Heart right ventricle (tissue), 16 donors: Measurements from ENCODE around the gene ADPRH. TPM values are rescaled to one million over a fixed set of nuclear protein-coding genes. Genes with fewer than 3 reads are reported as not detected.

ENCODE experiments used
- ATAC-seq, 8 donors: fragments of 200-7000 bp; cut with Tn5 transposase; one replicate each; pipeline ENCODE4 v1.9.1; 2020; ENCODE audit warnings: mild to moderate bottlenecking in 8 of 8, moderate library complexity in 8 of 8, moderate number of reproducible peaks in 1 of 8
- DNase-seq, 2 donors: peaks; one replicate each; pipeline ENCODE4 v3.0.0-alpha.2; 2020
- H3K27ac ChIP-seq, 10 donors: fragments of 200-600 bp; sonication (generic) in 2 of 10; one replicate each; pipeline versions ENCODE4 v1.5.0 to v1.8.0; 2020 to 2022; ENCODE audit warnings: mild to moderate bottlenecking in 3 of 10
- H3K27me3 ChIP-seq, 7 donors: fragments of 200-600 bp; one replicate each; pipeline ENCODE4 v1.8.0; 2021 to 2022; ENCODE audit warnings: mild to moderate bottlenecking in 2 of 7
- H3K36me3 ChIP-seq, 9 donors: fragments of 200-600 bp; sonication (generic) in 1 of 9; one replicate each; pipeline versions ENCODE4 v1.5.0 to v1.8.0; 2020 to 2022; ENCODE audit warnings: mild to moderate bottlenecking in 2 of 9
- H3K4me1 ChIP-seq, 9 donors: fragments of 200-600 bp; sonication (generic) in 1 of 9; one replicate each; pipeline versions ENCODE4 v1.5.0 to v1.8.0; 2020 to 2022; ENCODE audit warnings: mild to moderate bottlenecking in 4 of 9
- H3K4me3 ChIP-seq, 10 donors: fragments of 200-600 bp; sonication (generic) in 2 of 10; one replicate each; pipeline versions ENCODE4 v1.5.0 to v1.8.0; 2020 to 2022; ENCODE audit warnings: mild to moderate bottlenecking in 7 of 10, moderate library complexity in 2 of 10
- H3K9me3 ChIP-seq, 11 donors: fragments of 200-600 bp in 10 of 11; sonication (generic) in 2 of 11; one replicate each; pipeline versions ENCODE4 v1.5.0 to v1.8.0; 2013 to 2022; ENCODE audit warnings: mild to moderate bottlenecking in 2 of 11, control low read depth in 1 of 11, moderate library complexity in 1 of 11
- WGBS, 2 donors: extraction: QIAGEN DNeasy Blood & Tissue Kit; methylation state at CpG; one replicate each; pipeline ENCODE4 v1.1.7; 2013; ENCODE audit warnings: inconsistent platforms in 1 of 2; 5-methylcytosine and 5-hydroxymethylcytosine counted together
- intact Hi-C, 10 donors: fragments of 100-400 bp; cut with DNase I; formaldehyde crosslinking; loops; one replicate each; pipeline versions ENCODE4 v1.11.1 to v1.14.2; 2022
- polyA plus RNA-seq, 2 donors: library from polyadenylated mRNA; stranded (reverse); fragments of 200-250 nt; gene quantifications; one replicate each; pipeline ENCODE4 v1.2.3, GENCODE V29; 2013
- total RNA-seq, 10 donors: library from RNA; stranded (reverse); fragmentation: NEBNext Ultra II Directional in 3 of 10; extraction: Animal tissue kit (Norgen Biotek cat#: 25700) in 3 of 10; gene quantifications; one replicate each; pipeline versions ENCODE4 v1.2.1 to v1.2.4, GENCODE V29; 2021 to 2023
- TF ChIP-seq, protein P1 (sequence below), 9 donors: fragments of 200-600 bp; sonication (generic) in 2 of 9; IDR thresholded peaks; one replicate each; pipeline versions ENCODE4 v1.5.0 to v1.8.0; 2021 to 2022; ENCODE audit warnings: antibody characterized with exemption in 9 of 9, mild to moderate bottlenecking in 5 of 9, moderate library complexity in 1 of 9
- donor health status: Arrhythmogenic right ventricular cardiomyopathy.
- donor health status: ischemic (EF 13 %, LVEDD 7.1; RV severe dilation, severe dysfunction).
- donor health status: healthy with polysubstance abuse.
- donor health status: DM: no; HTN: yes; CAD: no.
- donor health status: DM: no; HTN: no; CAD: no.
- donor health status: ischemic (EF 25% LVEDD 6.9; RV normal size, moderate dysfunction).
- donor health status: ischemic (EF 25% LVEDD 5.7; RV mildly dilated, moderate dysfunction).
- donor health status: healthy.
- donor health status: DM: yes; HTN: yes; CAD: no.
- donor health status: Ischemic cardiomyopathy.
- donor health status: ischemic (EF 35%, LVEDD 5.7; RV mildly dilated, moderate dysfunction).
- donor health status: nonischemic (EF 11% LVEDD 7.7; RV severe dilation, severe dysfunction).
- donor health status: DM: yes; HTN: yes; CAD: no.
- donor health status: PGD.
- donor health status: ischemic (EF 29% LVEDD 5.4; RV normal size, mild dysfunction).
- donor health status: nonischemic (EF 23%, LVEDD 6.1; RV moderate dilation, normal function).

ADPRH gene
- total and polyA plus RNA-seq, 12 donors: 5.6 to 16.9 (median 10.5) TPM

GRCh38 chr3:119598410-119599098 is 19.3 kb downstream of the ADPRH start:
- Histone ChIP-seq H3K9me3 (no peaks in the 10 kb centered on the region), H3K4me3 (no peak overlapping the region), H3K4me1 (peaks cover 6 to 77% (median 56%) of the 10 kb centered on the region in 9 donors), H3K27ac (peak overlapping the region in 9 of 10 donors; percentile 65 to 90 (median 77)), H3K27me3 (no peaks in the 10 kb centered on the region), H3K36me3 (no peaks in the 10 kb centered on the region)
- 72 to 82% methylated on average over 1 of the region's 1 CpG for WGBS, 2 donors
- intact Hi-C loops: loop anchor here in 8 of 10 donors (5.0 to 10.0 kb wide), 6 partner anchors 34 to 84 kb away; partner anchors contain the start of gene COX17 (in 2 of the 8)
- ATAC-seq: no peak
- no peak for DNase-seq
- TF ChIP-seq, protein P1, sequence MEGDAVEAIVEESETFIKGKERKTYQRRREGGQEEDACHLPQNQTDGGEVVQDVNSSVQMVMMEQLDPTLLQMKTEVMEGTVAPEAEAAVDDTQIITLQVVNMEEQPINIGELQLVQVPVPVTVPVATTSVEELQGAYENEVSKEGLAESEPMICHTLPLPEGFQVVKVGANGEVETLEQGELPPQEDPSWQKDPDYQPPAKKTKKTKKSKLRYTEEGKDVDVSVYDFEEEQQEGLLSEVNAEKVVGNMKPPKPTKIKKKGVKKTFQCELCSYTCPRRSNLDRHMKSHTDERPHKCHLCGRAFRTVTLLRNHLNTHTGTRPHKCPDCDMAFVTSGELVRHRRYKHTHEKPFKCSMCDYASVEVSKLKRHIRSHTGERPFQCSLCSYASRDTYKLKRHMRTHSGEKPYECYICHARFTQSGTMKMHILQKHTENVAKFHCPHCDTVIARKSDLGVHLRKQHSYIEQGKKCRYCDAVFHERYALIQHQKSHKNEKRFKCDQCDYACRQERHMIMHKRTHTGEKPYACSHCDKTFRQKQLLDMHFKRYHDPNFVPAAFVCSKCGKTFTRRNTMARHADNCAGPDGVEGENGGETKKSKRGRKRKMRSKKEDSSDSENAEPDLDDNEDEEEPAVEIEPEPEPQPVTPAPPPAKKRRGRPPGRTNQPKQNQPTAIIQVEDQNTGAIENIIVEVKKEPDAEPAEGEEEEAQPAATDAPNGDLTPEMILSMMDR (IDR thresholded peaks at IDR 0.05): no peak

DNA sequence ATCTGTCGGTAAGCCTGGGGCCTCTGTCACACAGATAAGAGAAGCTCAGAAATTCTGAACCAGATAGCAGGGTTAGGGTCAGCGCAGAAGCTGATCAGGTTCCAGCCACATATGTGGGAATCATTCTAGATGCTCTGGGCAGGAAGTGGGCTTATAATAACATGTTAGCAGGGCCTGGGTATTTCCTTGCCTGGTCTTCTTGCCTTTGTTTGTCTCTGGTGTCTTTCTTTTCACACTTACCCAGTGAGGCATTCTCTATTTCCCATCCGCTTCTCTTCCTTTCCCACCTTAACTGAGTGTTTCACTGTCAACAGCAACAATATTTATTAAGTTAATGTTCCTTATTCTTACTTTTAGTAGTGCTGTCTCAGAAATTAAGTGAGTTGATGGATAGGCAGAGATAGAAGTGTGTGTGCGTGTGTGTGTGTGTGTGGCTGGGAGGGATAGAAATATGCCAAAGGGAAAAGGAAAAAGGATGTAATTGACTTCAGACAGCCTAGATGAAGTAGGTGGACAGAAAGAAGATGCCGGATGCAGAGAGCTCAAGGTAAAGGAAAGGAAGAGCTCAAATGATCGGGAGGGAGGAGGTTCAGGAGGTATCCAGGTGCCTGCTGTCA is 20.4 kb downstream of the ADPRH start:
- intact Hi-C loops: loop anchor here in 8 of 10 donors (5.0 to 10.0 kb wide), 6 partner anchors 33 to 83 kb away; partner anchors contain the start of gene COX17 (in 2 of the 8)
- H3K27ac ChIP-seq: peak overlapping the region in 9 of 10 donors; percentile 22 to 90 (median 75)
- DNase-seq (no peak), ATAC-seq (no peak)
- peaks cover 6 to 77% (median 61%) of the 10 kb centered on the region in 9 donors for H3K4me1 ChIP-seq
- H3K9me3 ChIP-seq: no peaks in the 10 kb centered on the region
- no peak overlapping the region for H3K4me3 ChIP-seq
- H3K36me3 ChIP-seq: no peaks in the 10 kb centered on the region
- TF ChIP-seq, protein P1 (IDR thresholded peaks at IDR 0.05): no peak
- H3K27me3 ChIP-seq: no peaks in the 10 kb centered on the region
- WGBS, 2 donors: 78 to 80% methylated on average over 6 of the region's 6 CpGs

GRCh38 chr3:119600732-119601131 is 21.4 kb downstream of the ADPRH start:
- Histone ChIP-seq H3K4me3 (no peak overlapping the region), H3K27ac (peak overlapping the region in 9 of 10 donors; percentile 4 to 84 (median 36)), H3K9me3 (no peaks in the 10 kb centered on the region), H3K4me1 (peaks cover 3 to 70% (median 55%) of the 10 kb centered on the region in 9 donors), H3K27me3 (no peaks in the 10 kb centered on the region), H3K36me3 (no peaks in the 10 kb centered on the region)
- 47 to 57% methylated on average over 5 of the region's 5 CpGs for WGBS, 2 donors
- TF ChIP-seq, protein P1 (IDR thresholded peaks at IDR 0.05): peak; percentile 21 to 71 (median 56)
- intact Hi-C loops: no loop called here
- DNase-seq: peak; percentile 37 to 40
- ATAC-seq: peak; percentile 36 to 86 (median 73)

GRCh38 chr3:119601154-119601553 is 21.9 kb downstream of the ADPRH start:
- DNase-seq (no peak), ATAC-seq (peak in 5 of 8 donors; percentile 10 to 53 (median 40))
- H3K4me1 ChIP-seq: peaks cover under 1 to 66% (median 51%) of the 10 kb centered on the region in 9 donors
- no peaks in the 10 kb centered on the region for H3K9me3 ChIP-seq
- no peak overlapping the region for H3K4me3 ChIP-seq
- H3K36me3 ChIP-seq: no peaks in the 10 kb centered on the region
- H3K27me3 ChIP-seq: no peaks in the 10 kb centered on the region
- TF ChIP-seq, protein P1 (IDR thresholded peaks at IDR 0.05): no peak
- 85 to 89% methylated on average over 3 of the region's 3 CpGs for WGBS, 2 donors
- H3K27ac ChIP-seq: peak overlapping the region in 9 of 10 donors; percentile 4 to 82 (median 36)
- intact Hi-C loops: no loop called here
